Hematopoietic multipotent progenitor cell treated with erythropoietin and hydrocortisone succinate and interleukin-3 and kit ligand, for 17 days (in vitro differentiated cells): ENCODE results near the gene RDH13.
"Not testable (repeated sequence)": the region's sequence is repeated elsewhere in the genome, so short reads cannot be mapped to it uniquely, and the experiment has no call there.

Source experiments
- DNase-seq: peaks from one replicate; pipeline ENCODE4 v3.0.0-alpha.2; 2015; ENCODE audit warnings: low spot score

The RDH13 gene

GRCh38 chr19:55044771-55045716 lies 17.9 kb downstream of the RDH13 start:
- DNase-seq, result no peak

DNA sequence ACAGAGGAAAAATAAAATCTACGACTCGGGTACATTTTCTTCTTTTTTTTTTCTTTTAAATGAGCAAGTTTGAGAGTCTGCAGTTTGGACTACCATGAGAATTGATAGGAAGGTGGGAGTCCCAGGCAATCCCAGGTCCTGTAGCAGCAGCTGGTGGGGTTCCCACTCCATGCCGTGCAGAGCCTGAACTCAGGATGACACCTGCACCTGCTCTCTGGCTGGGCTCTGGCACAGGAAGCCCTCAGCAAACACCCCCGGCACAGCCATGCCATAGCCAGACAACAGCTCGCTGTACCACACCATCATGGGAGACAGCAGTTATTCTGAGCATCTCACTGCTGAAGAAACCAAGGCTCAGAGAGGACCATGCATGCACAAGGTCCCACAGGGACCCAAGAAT lies 18.7 kb downstream of the RDH13 start:
- no peak for DNase-seq

- DNase-seq, result no peak
These were observed 20.3 kb downstream of the RDH13 start for GRCh38 chr19:55042688-55043087.

- DNase-seq, result no peak
These were observed 20.6 kb downstream of the RDH13 start for GRCh38 chr19:55042344-55042678.

GRCh38 chr19:55041627-55042343 lies 21.2 kb downstream of the RDH13 start:
- DNase-seq, result no peak

- no peak for DNase-seq
These were observed 21.7 kb downstream of the RDH13 start for GRCh38 chr19:55041244-55041626.

GRCh38 chr19:55040654-55041053 lies 22.3 kb downstream of the RDH13 start:
- not testable (repeated sequence) for DNase-seq

- not testable (repeated sequence) for DNase-seq
These were observed 25.3 kb downstream of the RDH13 start for GRCh38 chr19:55037603-55038002.

GRCh38 chr19:55036058-55036457 lies 26.9 kb downstream of the RDH13 start:
- no peak for DNase-seq

DNA sequence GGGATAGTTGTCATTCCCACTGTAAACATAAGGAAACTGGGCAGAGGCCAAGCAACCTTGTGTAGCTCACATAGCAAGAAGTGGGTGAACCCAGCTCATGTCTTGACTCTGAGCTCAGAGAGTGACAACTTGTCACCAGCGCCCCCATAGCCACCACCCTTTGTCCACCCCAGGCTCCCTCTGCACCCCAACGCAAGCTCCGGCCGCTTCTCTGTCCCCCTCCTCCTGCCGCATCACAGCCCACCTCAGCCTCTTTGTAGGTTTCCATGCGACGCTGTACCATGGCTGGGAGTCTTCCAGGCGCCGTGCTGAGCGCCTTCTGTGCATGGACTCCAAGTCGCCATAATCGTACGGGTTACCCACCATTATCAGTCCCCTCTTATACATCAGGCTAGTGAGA lies 28.2 kb downstream of the RDH13 start:
- DNase-seq, result no peak

- not testable (repeated sequence) for DNase-seq
These were observed 29.8 kb downstream of the RDH13 start for GRCh38 chr19:55032976-55033643.

DNA sequence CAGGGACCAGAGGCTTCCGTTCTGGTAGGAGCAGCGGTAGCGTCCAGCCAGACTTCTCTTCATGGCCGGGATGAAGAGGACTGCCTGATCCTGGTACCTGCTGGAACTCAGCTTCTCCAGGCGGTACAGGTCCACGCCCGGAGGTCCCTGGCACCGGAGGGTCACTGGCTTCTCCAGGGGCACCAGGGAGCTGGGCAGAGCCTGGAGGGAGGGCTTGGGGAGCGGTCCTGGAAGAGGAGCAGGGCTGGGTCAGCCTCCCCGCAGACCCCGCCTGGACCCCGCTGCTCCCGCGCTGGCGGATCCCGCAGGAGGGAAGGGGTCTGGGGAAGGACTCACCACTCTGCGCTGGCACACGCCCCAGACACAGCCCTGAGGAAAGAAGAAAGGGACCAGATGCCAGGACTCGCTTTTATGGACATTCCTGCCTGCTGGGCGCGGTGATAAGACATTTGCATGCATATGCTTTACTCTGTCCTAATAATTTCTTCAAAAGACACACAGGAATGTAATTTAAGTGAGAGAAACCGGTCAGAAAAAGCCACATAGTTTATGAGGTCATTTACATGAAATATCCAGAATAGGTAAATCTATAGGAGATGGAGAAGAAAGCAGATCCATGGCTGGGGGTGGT lies 30.7 kb downstream of the RDH13 start:
- DNase-seq, result no peak

DNA sequence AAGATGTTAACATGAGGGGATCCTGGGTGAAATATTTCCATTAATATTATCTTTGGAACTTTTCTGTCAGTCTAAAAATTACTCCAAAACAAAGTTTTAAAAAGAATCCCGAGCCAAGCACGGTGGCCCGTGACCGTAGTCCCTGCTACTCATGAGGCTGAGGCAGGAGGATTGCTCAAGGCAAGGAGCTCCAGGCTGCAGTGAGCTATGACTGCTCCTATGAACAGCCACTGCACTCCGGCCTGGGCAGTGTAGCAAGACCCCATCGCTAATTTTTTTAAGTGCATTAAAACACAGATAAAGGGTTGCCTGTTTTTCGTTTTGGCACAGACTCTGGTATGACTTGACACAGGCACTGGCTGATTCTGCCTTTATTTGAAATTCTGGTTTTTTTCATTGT lies 31.8 kb downstream of the RDH13 start:
- no peak for DNase-seq

GRCh38 chr19:55028757-55029156 lies 34.2 kb downstream of the RDH13 start:
- no peak for DNase-seq

GRCh38 chr19:55027472-55028337 lies 35.2 kb downstream of the RDH13 start:
- no peak for DNase-seq

DNA sequence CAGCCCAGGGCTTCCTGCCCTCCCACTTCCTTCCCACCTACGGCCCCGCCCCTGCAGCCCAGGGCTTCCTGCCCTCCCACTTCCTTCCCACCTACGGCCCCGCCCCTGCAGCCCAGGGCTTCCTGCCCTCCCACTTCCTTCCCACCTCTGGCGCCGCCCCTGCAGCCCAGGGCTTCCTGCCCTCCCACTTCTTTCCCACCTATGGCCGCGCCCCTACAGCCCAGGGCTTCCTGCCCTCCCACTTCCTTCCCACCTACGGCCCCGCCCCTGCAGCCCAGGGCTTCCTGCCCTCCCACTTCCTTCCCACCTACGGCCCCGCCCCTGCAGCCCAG lies 35.8 kb downstream of the RDH13 start:
- not testable (repeated sequence) for DNase-seq

DNA sequence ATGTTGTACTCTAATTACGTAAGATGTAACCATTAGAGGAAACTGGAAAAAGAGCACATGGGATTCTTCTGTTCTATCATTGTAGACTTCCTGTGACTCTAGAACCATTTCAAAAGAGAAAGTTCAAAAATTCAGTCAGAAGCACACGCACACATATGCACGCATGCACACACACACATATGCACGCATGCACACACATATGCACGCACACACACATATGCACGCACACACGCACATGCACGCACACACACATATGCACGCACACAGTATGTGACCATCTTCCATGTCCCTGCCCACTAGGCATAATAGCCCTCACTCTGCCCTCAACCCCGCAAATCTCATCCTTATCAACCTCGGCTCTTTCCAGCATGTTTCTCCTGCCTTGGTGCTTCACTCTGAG lies 38.8 kb downstream of the RDH13 start:
- no peak for DNase-seq

DNA sequence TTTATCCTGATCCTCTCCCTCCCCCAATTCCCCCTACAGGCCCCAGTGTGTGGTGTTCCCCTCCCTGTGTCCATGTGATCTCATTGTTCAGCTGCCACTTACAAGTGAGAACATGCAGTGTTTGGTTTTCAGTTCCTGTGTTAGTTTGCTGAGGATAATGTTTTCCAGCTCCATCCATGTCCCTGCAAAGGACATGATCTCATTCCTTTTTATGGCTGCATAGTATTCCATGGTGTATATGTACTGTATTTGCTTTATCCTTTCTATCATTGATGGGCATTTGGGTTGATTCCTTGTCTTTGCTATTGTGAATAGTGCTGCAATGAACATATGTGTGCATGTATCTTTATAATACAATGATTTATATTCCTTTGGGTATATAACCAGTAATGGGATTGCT lies 42.6 kb downstream of the RDH13 start:
- DNase-seq, result not testable (repeated sequence)

DNA sequence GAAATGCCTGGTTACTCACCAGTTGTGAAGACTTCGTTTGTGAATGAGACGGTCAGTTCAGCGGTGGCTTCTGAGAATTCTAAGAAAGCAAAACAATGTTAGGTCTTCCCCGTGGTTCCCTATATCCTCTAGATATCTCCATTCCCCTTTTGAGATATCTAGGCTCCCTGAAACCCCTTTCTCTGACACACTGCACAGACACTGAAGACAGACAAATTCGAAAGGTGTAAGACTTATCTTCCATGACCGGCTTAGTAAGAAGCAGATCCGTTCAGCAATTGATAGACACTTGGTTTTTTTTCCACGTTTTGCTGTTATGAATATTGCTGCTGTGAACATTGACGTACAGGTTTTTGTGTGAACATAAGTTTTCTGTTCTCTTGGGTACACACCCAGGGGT lies 44.3 kb downstream of the RDH13 start:
- no peak for DNase-seq

DNA sequence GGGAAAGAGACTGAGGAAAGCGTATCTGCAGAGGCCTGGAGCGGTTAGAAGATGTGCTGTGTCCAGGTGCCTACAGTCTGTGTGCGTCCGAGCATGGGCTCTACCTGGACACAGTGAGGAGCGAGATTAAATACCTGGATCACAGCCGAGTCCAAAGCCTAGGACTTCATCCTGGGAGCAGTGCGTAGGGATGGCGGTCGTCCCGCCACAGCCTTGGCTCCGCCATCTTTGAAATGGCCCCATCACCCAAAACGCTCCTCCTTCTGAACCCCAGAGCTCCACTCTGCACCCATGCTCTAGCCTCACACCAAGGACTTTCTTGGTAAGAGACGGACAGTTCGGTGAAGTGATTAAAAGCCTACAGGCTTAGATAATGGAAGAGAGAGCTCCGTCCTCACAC lies 44.7 kb downstream of the RDH13 start:
- no peak for DNase-seq

DNA sequence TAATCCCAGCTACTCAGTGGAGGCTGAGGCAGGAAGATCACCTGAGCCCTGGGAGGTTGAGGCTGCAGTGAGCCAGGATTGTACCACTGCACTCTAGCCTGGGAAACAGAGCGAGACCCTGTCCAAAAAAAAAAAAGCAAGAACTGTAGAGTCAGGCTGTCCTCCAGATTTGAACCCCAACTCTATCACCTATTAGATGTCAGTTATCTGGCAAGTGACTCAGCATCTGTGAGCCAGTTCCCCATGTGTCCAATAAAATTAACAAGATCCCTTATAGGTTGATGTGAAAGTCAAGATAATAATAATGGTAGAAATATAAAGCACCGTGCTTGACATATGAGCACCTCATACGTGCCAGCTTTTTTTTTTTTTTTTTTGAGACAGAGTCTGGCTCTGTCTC lies 46.9 kb downstream of the RDH13 start:
- no peak for DNase-seq

DNA sequence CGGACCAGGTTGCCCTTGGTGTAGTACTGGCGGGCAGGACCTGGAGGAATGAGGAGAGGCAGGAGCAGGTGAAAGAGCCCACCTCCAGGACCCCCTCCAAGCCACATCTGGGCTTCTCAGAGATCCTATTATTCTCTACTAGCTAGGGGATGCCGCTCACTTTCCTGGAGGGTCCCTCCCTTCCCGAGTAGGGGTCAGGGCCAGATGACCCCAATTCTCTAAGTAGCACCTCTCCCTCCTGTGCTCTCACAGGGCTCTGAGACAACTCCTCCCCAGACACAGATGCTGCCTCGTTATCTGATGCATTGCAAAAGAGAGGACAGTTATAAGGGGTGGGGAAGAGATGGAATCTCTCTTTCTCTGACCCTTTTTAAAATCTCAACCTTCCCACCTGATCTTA lies 47.8 kb downstream of the RDH13 start:
- no peak for DNase-seq
